ENCODE measurements around the gene TSPAN9. TPM values are rescaled to one million over a fixed set of nuclear protein-coding genes. Genes with fewer than 3 reads are reported as not detected.

TSPAN9 gene
- total and polyA plus RNA-seq, 10 of the 15 experiments (the other 5 are each of a cell fraction or from before 2014, with no cell fraction given), result 0.03 to 1.0 (median 0.12) TPM; not detected in 5

GRCh38 chr12:3045494-3045893, 31.7 kb upstream of the TSPAN9 start:
- no peak for FAIRE-seq
- H3K27me3 ChIP-seq (replicated peaks in 1 of 2; ENCODE audit: control insufficient read depth in 2 of 2, insufficient read depth in 2 of 2, low read length in 1 of 2), result peaks cover 0 to 2% of the 10 kb centered on the region in 2 experiments; a peak in 1 of 4 replicates
- intact Hi-C loops (cut with micrococcal nuclease; ENCODE audit: unreplicated experiment), result no loop called here
- BruUV-seq (replicated peaks), result no TSS peak
- H3K4me1 ChIP-seq (ENCODE audit: control insufficient read depth, insufficient read depth, low read length), result no peaks in the 10 kb centered on the region
- TF ChIP-seq RAD21 (IDR thresholded peaks at IDR 0.05; ENCODE audit: insufficient read depth, low read depth, low read length) (no peak), BCL11A (IDR thresholded peaks at IDR 0.05; ENCODE audit: low read depth, low read length) (no peak), ZBTB33 (IDR thresholded peaks at IDR 0.05) (no peak), KDM1A (IDR thresholded peaks at IDR 0.05; ENCODE audit: borderline replicate concordance) (no peak), BACH1 (IDR thresholded peaks at IDR 0.05; ENCODE audit: borderline replicate concordance) (no peak), CREB1 (IDR thresholded peaks at IDR 0.05; ENCODE audit: low read depth) (no peak)
- no peak overlapping the region for H3K4me2 ChIP-seq (ENCODE audit: control insufficient read depth, insufficient read depth)
- no peaks in the 10 kb centered on the region for H3K36me3 ChIP-seq (ENCODE audit: control insufficient read depth in 2 of 2, insufficient read depth in 2 of 2, low read length in 1 of 2)
- 29% methylated on average over 5 of the region's 5 CpGs for WGBS (ENCODE audit: insufficient coverage, insufficient replicate concordance, low lambda C conversion rate, missing lambda C conversion rate)
- no peak for ATAC-seq
- no peak overlapping the region for H2AFZ ChIP-seq (ENCODE audit: control insufficient read depth, low read depth, low read length)
- no peak overlapping the region for H3K4me3 ChIP-seq
- H3K27ac ChIP-seq (ENCODE audit: control insufficient read depth, insufficient read depth), result no peak overlapping the region
- no peaks in the 10 kb centered on the region for H3K79me2 ChIP-seq (ENCODE audit: control insufficient read depth, insufficient read depth, low read length)
- in situ Hi-C loops (cut with MboI), result no loop called here
- DNase-seq (ENCODE audit: low read depth, low spot score), result no peak
- H3K9me3 ChIP-seq (replicated peaks; ENCODE audit: control insufficient read depth, insufficient read depth, low read length), result no peaks in the 10 kb centered on the region
- RAD21 ChIA-PET (ENCODE audit: unreplicated experiment), result no interaction called here
- SMC1A ChIA-PET (ENCODE audit: uncharacterized antibody, unreplicated experiment), result no interaction called here
- CTCF ChIA-PET, result interaction anchor here (0.6 kb wide), 1 partner anchor 75 kb away, joined by 3 read pairs; no protein-coding TSS in a partner anchor
- H4K20me1 ChIP-seq (ENCODE audit: control insufficient read depth, insufficient read depth), result no peaks in the 10 kb centered on the region
- H3K9ac ChIP-seq (ENCODE audit: control insufficient read depth, insufficient read depth, low read length), result no peak overlapping the region
- POLR2A ChIA-PET, result no interaction called here

- H4K20me1 ChIP-seq (ENCODE audit: control insufficient read depth, insufficient read depth), result no peaks in the 10 kb centered on the region
- no peaks in the 10 kb centered on the region for H3K4me1 ChIP-seq (ENCODE audit: control insufficient read depth, insufficient read depth, low read length)
- no peaks in the 10 kb centered on the region for H3K9me3 ChIP-seq (replicated peaks; ENCODE audit: control insufficient read depth, insufficient read depth, low read length)
- no peak for DNase-seq (ENCODE audit: low read depth, low spot score)
- H3K4me3 ChIP-seq, result no peak overlapping the region
- ChIA-PET CTCF (no interaction called here), POLR2A (no interaction called here), RAD21 (ENCODE audit: unreplicated experiment) (no interaction called here), SMC1A (ENCODE audit: uncharacterized antibody, unreplicated experiment) (no interaction called here)
- no peak overlapping the region for H2AFZ ChIP-seq (ENCODE audit: control insufficient read depth, low read depth, low read length)
- H3K79me2 ChIP-seq (ENCODE audit: control insufficient read depth, insufficient read depth, low read length), result no peaks in the 10 kb centered on the region
- intact Hi-C loops (cut with micrococcal nuclease; ENCODE audit: unreplicated experiment), result no loop called here
- peaks cover 0 to 2% of the 10 kb centered on the region in 2 experiments; a peak in 1 of 4 replicates for H3K27me3 ChIP-seq (replicated peaks in 1 of 2; ENCODE audit: control insufficient read depth in 2 of 2, insufficient read depth in 2 of 2, low read length in 1 of 2)
- BruUV-seq (replicated peaks), result no TSS peak
- no peak for FAIRE-seq
- no peaks in the 10 kb centered on the region for H3K36me3 ChIP-seq (ENCODE audit: control insufficient read depth in 2 of 2, insufficient read depth in 2 of 2, low read length in 1 of 2)
- in situ Hi-C loops (cut with MboI), result no loop called here
- WGBS (ENCODE audit: insufficient coverage, insufficient replicate concordance, low lambda C conversion rate, missing lambda C conversion rate), result 5% methylated on average over 6 of the region's 7 CpGs
- H3K4me2 ChIP-seq (ENCODE audit: control insufficient read depth, insufficient read depth), result no peak overlapping the region
- no peak overlapping the region for H3K27ac ChIP-seq (ENCODE audit: control insufficient read depth, insufficient read depth)
- no peak overlapping the region for H3K9ac ChIP-seq (ENCODE audit: control insufficient read depth, insufficient read depth, low read length)
- ATAC-seq, result no peak
- TF ChIP-seq POLR2AphosphoS5 (IDR thresholded peaks at IDR 0.05; ENCODE audit: low read length), result no peak
- TF ChIP-seq TBL1XR1 (IDR thresholded peaks at IDR 0.05; ENCODE audit: low read depth, low read length), result no peak
- TF ChIP-seq STAT1 (conservative IDR thresholded peaks at IDR 0.05), result no peak
- no peak for TF ChIP-seq ATF3 (IDR thresholded peaks at IDR 0.05; ENCODE audit: borderline replicate concordance, extremely low read depth, low read depth, low read length)
- no peak for TF ChIP-seq FOS (IDR thresholded peaks at IDR 0.05; ENCODE audit: borderline replicate concordance, extremely low read depth, insufficient read length)
- TF ChIP-seq IKZF1 (conservative IDR thresholded peaks at IDR 0.05), result no peak
- no peak for TF ChIP-seq CREM (IDR thresholded peaks at IDR 0.05; ENCODE audit: low read depth)
- no peak for TF ChIP-seq HSF1 (IDR thresholded peaks at IDR 0.05; ENCODE audit: low read depth, low read length)
- no peak for TF ChIP-seq ATF7 (IDR thresholded peaks at IDR 0.05; ENCODE audit: low read depth)
Measured at GRCh38 chr12:3045989-3046388, 31.2 kb upstream of the TSPAN9 start.
